Measurements from ENCODE around the gene OR5B2. TPM values are rescaled to one million over a fixed set of nuclear protein-coding genes. Genes with fewer than 3 reads are reported as not detected.
"Not testable (repeated sequence)": the region's sequence is repeated elsewhere in the genome, so short reads cannot be mapped to it uniquely, and the experiment has no call there.

OR5B2 gene
- total RNA-seq: not detected in 2 replicates

DNA sequence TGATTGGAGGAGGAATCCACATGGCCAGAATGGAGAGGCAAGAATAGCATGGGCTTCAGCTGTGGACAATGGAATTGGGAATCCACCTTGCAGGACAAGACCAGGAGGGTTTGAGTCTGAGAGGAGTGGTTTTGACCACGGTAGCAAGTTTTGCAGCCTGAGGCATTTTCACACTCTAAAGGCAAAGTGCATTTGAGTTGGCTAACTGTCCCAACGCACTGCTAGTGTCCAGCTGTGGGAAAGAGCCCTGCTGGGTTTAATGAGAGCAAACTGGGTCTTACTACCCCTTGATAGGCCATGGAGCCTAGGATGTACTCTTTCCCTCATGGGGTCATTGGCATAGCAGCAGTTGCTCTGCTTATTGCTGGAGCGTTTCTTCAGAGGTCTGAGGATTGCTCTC is at the start of gene OR5B2:
Gene OR5B2, minus strand, starts transcription at position 101 of the 400 bp plus-strand sequence. CDS start 4,860 bp downstream, outside the sequence.
- intact Hi-C loops (cut with micrococcal nuclease): no loop called here

DNA sequence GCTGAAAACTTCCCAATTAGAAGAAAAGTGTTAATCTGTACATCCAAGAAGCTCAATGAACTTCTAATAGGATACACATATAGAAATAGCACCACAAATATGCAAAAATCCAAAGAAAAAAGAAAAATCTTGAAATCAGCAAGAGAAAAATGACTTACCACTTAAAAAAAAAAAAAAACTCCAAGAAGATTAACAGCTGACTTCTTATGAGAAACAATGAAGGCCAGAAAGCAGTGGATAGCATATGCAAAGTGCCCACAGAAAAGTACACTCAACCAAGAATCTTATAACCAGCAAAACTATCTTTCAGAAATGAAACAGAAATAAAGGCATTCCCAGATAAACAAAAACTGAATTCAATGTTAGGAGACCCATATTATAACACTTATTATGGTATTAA is 44.0 kb upstream of the OR5B2 start:
- intact Hi-C loops (cut with micrococcal nuclease): no loop called here

DNA sequence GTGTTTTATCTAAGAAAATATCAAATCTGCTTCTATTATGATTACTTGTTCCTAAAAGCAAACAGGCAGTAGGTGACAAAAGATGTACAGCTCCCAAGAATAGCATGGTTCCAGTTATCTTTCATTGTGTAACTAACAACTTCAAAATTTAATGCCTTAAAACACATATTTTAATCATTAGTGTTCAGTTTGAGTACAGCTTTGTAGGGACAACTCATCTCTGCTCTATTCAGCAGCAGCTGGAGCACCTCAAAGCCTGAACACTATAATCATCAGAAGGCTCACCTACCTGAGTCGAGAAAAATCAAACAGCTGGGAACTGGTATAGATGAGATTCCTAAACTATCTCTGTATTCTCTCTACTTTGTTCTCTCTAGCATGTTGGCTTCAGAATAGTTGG is 38.4 kb upstream of the OR5B2 start:
- intact Hi-C loops (cut with micrococcal nuclease): no loop called here

DNA sequence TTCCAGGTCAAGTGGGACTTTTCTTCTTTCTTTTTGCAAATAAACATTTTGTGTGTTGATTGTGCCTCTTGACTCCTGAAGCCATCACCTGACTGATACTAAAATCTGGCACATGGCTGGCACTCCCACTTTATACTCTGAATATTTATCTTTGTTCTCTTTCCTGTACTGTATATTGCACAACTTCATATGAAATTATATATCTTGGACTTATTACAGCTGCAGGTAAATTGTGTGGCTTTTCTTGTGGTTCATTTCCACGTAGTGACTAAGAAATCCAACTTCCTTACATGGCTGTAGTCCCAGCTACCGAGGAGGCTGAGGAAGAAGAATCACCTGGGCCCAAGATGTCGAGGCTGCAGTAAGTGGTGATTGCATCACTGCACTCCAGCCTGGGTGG is 37.8 kb upstream of the OR5B2 start:
- intact Hi-C loops (cut with micrococcal nuclease): no loop called here

DNA sequence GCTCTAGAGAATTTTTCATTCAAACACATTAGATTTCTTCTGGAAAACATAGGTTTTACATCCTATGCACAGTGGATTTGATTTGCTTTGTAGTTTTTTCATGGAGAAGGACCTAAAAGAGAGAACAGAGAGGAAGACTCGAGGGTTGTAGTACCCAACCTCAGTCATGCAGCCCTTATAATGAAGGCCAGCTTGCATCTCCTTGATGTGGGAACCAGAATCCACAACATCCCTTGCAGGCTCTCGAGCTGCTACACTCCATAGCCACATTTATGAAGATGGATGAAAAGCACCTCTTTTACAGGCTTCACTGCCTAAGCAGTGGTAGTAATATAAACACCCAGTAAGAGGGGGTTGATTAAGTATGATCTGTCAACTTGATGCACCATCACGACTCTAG is 23.7 kb upstream of the OR5B2 start:
- intact Hi-C loops (cut with micrococcal nuclease): no loop called here

DNA sequence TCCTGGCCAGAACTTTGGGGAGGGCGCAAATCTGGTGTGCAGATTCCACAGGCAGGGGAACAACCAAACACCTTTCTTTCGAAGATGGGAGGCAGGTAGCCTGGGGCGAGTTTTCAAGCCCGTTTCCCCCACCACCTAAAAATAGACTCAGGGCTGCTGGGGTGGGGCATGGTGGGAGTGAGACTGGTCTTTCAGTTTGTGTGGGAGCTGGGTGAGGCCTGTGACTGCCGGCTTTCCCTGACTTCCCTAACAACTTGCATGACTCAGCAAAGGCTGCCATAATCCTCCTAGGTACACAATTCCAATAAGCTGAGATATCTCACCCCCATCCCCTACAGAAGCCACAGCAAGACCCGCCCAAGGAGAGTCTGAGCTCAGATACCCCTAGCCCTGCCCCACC is 18.4 kb upstream of the OR5B2 start:
- intact Hi-C loops (cut with micrococcal nuclease): no loop called here

DNA sequence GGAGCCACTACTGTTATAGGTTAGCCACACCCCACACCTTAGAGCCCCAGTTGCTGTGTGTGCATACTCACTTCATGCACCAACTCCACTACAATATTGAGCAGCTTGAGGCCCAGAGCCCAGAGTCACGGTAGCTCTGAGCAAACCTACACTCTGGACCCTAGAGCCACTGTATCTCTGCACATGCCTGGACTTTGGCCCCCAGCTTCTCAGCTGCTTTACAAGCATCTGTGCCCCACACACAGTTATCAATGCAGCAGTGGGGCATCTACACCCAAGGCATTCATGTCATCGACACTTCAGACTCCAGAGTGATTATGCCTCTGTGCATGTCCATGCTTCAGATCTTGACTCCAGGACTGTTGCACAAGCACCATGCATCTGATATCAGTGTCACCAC is 16.4 kb upstream of the OR5B2 start:
- intact Hi-C loops (cut with micrococcal nuclease): no loop called here

DNA sequence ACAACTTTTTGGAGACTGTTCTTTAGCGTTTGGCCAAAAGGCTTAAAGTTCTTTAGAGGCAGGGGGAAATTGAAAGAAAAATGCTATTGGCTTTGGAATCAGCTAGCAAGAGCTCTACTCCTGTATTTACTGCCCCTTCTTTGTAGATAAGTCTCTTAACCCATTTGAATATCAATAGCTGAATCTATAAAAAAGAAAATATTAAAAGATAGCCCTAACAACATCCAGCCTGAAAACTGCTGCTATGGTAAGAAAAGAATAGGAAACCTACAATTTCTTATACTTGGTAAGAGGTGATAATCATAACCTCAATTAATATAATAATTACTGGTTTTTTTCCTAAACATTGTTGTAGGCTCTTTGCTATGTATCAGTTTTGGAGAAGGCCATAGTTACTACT is 14.2 kb upstream of the OR5B2 start, which contains the start of gene OR5B12:
Gene OR5B12, minus strand, starts transcription at position 101 of the 400 bp plus-strand sequence. CDS start 2,085 bp downstream, outside the sequence.
- intact Hi-C loops (cut with micrococcal nuclease): no loop called here

DNA sequence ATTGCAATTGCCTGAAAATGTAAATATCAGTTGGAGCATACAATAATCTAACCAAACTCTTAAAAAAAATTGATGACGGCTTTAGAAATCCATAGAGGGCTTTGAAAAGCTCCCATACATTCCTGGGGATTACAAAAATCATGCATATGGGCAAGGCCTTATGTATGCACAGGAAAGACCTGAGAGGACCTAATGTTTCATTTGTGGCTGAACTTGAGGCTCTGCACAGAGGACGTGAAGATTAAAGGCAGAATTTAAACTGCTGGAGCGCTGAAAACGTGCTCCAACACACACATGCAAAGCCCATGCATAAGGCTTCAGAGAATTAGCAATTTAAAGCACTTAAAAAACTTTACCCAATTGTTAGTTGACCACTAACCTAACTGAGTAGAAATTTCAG is 10.6 kb upstream of the OR5B2 start:
- intact Hi-C loops (cut with micrococcal nuclease): no loop called here

DNA sequence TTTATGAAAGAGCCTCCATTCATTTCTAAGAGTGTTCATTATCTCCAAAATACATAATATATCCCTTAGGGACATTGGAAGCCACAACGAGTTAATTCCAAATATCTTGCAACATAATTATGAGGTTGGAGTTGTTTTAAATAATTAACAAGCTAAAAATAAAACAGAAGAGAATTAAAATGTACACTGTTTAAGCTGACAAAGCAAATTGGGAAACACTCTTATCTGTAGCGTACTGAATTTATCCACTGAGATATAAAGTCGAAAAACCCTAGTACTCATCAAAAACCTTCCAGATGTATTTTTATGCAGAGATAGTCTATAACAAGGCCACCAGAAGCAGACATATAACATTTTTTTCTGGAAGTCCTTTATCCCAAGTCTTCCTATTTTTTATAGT is 6.3 kb upstream of the OR5B2 start:
- intact Hi-C loops (cut with micrococcal nuclease): no loop called here

DNA sequence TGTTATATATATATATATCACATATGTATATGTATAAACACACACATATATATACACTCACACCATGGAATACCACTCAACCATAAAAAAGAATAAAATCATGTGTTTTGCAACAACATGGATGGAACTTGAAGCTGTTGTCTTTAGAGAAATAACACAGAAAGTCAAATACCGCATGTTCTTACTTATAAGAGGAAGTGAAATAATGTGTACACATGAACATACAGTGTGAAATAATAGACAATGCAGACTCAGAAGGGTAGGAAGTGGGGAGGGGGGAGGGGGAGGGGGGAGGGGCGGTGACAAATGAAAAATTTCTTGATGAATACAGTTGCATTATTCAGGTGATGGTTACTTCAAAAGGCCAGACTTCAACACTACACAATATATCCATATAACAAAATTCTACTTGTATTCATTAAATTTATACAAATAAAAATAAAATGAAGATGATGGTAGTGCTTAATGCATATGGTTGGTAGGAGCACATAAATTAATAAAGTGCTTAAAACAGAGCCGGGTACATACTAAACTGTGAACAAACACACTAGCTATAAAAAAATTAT is 5.8 kb upstream of the OR5B2 start:
- intact Hi-C loops (cut with micrococcal nuclease): no loop called here

DNA sequence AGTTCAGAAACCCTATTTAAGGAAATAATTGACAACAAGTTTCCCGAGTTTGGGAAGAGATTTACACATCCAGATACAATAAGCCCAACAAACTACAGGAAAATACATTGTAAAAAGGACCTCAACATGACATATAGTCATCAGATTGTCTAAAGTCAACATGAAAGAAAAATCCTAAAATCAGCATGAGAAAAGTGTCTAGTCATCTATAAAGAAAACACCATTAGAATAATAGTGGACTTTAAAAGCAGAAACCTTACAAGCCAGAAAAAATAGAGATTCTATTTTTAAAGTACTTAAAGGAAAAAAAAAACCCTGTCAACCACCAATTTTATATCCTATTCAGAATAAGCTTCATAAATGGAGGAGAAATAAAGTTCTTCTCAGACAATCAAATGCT is 1.4 kb upstream of the OR5B2 start:
- intact Hi-C loops (cut with micrococcal nuclease): no loop called here

DNA sequence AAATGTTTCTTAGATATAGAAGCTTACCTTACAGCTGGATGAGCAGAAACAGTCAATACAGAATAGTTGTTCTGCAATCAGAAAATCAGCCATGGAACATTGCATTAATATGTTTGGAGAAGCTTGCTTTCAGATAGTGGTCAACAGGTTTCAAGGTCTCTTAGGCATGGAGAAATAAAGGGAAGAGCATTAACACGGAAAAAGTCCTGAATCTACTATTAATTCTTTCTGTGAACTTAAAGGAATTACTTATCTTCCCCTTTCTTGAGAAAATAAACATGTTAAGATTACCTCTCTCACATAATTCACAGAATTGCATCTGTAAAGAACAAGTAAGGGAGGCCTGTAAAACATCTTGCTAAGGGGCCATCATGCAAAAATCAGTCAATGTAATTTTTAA is 21.1 kb downstream of the OR5B2 start, which contains the start of gene OR5B3:
Gene OR5B3, minus strand, starts transcription at position 101 of the 400 bp plus-strand sequence. CDS start 3,465 bp downstream, outside the sequence.
- intact Hi-C loops (cut with micrococcal nuclease): no loop called here

DNA sequence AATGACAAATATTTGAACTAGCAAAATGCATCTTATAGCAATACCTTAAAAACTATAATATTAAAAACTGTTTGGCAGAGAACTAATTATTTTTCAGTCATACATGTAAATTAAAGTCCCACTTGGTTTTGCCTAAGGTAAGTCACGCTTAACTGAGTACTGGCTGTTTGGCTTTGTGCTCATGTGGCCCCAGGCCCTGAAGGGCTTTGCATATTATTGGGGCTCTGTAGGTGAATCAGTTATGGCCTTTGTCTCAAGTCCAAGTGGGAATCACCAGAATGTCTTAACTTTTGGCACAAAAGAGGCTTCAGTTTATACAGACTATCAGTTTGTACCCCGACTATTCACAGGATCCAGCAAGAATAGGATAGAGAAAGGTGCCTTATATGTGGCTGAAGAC is 28.3 kb downstream of the OR5B2 start:
- intact Hi-C loops (cut with micrococcal nuclease): not testable (repeated sequence)

DNA sequence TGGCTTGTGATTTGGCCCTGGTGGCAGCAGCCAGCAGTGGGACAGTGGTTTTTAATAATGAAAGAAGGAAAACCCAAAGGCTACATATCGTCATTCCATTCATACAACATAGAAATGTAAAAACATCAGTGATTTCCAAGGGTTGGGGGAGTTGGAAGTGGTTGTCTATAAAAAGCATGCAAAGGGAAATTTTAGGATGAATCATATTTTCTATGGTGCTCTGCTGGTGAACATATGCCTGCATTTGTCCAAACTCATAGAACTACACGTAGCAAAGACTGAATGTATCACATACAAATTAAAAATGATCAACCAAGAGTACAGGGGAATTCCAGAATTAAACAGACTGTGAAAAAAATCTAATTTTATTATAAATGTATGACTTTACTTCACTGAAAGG is 32.3 kb downstream of the OR5B2 start:
- intact Hi-C loops (cut with micrococcal nuclease): no loop called here

DNA sequence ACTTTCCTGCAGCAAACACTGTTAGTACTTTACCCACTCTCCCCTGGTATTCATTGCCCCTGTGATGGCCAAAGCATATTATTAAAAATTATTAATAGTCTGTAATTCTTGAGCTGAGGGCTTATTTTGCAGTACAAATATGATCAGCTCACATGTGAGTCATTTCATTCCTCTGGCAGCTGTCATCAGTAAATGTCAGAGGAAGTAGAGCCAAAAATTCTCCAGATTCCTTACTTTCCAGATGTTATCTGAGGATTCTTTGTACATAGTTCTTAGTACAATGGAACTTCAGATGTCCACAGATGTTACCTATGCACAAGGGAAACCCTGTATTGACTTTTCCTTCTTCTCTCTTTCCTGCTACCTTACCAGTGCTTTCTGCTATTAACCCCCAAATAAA is 33.7 kb downstream of the OR5B2 start:
- intact Hi-C loops (cut with micrococcal nuclease): no loop called here

DNA sequence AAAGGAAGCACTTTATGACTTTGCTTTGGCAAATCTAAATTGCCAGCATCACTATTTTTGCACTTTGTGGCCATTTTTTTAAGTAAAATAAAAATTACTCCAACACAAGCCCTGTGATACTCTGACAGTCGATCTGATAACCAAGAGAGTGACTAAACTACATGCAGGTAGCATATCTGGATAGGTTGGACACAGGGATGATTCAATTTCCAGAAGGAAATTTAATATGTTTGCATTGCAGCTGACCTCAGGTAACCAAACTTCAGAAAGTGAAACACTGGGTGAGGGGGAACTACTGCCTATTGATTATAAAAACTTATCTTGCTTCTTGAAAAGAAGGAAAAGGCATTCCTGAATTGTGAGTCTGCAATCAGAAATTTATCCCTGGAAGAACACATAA is 35.2 kb downstream of the OR5B2 start:
- intact Hi-C loops (cut with micrococcal nuclease): no loop called here

DNA sequence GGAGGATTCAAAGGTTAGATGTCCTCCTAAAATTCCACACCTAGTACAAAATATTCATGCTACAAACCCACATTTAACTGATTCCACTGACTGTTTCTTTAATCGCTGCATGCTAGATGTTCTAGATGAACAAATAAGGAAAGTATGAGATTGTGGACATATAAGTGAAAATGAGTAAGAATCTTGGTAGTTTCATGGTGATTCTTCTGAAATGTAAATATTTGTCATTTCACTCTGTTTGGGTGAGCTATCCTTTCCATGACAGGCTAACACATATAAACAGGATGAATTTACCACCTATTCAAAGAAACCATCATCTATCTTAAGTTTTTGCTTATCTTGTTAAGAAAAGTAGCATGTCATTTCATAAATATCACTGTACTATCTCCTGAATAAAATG is 36.0 kb downstream of the OR5B2 start:
- intact Hi-C loops (cut with micrococcal nuclease): no loop called here

DNA sequence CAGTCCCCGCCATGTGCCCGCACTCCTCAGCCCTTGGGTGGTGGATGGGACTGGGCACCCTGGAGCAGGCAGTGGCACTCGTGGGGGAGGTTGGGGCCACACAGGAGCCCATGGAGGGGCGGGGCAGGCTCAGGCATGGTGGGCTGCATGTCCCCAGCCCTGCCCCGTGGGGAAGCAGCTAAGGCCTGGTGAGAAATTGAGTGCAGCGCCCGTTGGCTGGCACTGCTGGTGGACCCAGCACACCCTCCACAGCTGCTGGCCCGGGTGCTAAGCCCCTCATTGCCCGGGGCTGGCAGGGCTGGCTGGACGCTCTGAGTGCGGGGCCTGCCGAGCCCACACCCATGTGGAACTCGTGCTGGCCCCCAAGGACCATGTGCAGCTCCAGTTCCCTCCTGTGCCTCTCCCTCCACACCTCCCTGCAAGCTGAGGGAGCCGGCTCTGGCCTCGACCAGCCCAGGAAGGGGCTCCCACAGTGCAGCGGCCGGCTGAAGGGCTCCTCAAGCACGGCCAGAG is 37.3 kb downstream of the OR5B2 start:
- intact Hi-C loops (cut with micrococcal nuclease): no loop called here

Data from T-helper 1 cell treated with Interleukin-12 subunit alpha and Interleukin-12 subunit beta and Interleukin-4 antibody, amounts not matched to agents 30 ng/mL and 1 ng/mL, for 36 hours (primary cell).